HL-60 (cell line): ENCODE measurements around the gene ATP6AP1.

ENCODE experiments used
- DNase-seq, 2 experiments: peaks; one replicate each; pipeline ENCODE4 v3.0.0-alpha.2; 2010 to 2020; ENCODE audit warnings: low read depth in 1 of 2, low spot score in 1 of 2
- H3K27ac ChIP-seq: fragments of 250-450 bp; sonication (Bioruptor Pico); replicated peaks from 2 replicates; pipeline ENCODE4 v1.5.1; 2020; ENCODE audit warnings: mild to moderate bottlenecking, moderate library complexity
- H3K27me3 ChIP-seq: fragments of 250-450 bp; sonication (Bioruptor Pico); 2 replicates; pipeline ENCODE4 v1.5.1; 2021; ENCODE audit warnings: mild to moderate bottlenecking, moderate library complexity; ENCODE audit not compliant: insufficient read depth, poor library complexity, severe bottlenecking
- H3K4me3 ChIP-seq: replicated peaks from 2 replicates; pipeline ENCODE4 v1.5.1; 2011; ENCODE audit warnings: mild to moderate bottlenecking, control low read depth, low read length; ENCODE audit not compliant: insufficient read depth
- GABPA ChIP-seq: IDR thresholded peaks from 2 replicates; pipeline ENCODE4 v1.6.1; 2012; ENCODE audit warnings: low read depth
- POLR2AphosphoS5 ChIP-seq: IDR thresholded peaks from 2 replicates; pipeline ENCODE4 v1.6.1; 2012; ENCODE audit warnings: low read depth
- SPI1 ChIP-seq: IDR thresholded peaks from 2 replicates; pipeline ENCODE4 v1.6.1; 2012; ENCODE audit warnings: low read depth, mild to moderate bottlenecking, borderline replicate concordance
- TF ChIP-seq, protein P1 (sequence below): IDR thresholded peaks from one replicate; pipeline ENCODE4 v1.5.1; 2011; ENCODE audit warnings: low read length, control low read depth, inconsistent platforms; ENCODE audit not compliant: insufficient read depth
- TF ChIP-seq, protein P2 (sequence below): IDR thresholded peaks from 2 replicates; pipeline ENCODE4 v1.6.1; 2012; ENCODE audit warnings: low read depth; ENCODE audit not compliant: insufficient replicate concordance

The ATP6AP1 gene

GRCh38 chrX:154449618-154450017 is 21.1 kb downstream of the ATP6AP1 start:
- TF ChIP-seq SPI1 (no peak), POLR2AphosphoS5 (no peak), GABPA (no peak)
- TF ChIP-seq, protein P1, sequence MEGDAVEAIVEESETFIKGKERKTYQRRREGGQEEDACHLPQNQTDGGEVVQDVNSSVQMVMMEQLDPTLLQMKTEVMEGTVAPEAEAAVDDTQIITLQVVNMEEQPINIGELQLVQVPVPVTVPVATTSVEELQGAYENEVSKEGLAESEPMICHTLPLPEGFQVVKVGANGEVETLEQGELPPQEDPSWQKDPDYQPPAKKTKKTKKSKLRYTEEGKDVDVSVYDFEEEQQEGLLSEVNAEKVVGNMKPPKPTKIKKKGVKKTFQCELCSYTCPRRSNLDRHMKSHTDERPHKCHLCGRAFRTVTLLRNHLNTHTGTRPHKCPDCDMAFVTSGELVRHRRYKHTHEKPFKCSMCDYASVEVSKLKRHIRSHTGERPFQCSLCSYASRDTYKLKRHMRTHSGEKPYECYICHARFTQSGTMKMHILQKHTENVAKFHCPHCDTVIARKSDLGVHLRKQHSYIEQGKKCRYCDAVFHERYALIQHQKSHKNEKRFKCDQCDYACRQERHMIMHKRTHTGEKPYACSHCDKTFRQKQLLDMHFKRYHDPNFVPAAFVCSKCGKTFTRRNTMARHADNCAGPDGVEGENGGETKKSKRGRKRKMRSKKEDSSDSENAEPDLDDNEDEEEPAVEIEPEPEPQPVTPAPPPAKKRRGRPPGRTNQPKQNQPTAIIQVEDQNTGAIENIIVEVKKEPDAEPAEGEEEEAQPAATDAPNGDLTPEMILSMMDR: no peak
- TF ChIP-seq, protein P2, sequence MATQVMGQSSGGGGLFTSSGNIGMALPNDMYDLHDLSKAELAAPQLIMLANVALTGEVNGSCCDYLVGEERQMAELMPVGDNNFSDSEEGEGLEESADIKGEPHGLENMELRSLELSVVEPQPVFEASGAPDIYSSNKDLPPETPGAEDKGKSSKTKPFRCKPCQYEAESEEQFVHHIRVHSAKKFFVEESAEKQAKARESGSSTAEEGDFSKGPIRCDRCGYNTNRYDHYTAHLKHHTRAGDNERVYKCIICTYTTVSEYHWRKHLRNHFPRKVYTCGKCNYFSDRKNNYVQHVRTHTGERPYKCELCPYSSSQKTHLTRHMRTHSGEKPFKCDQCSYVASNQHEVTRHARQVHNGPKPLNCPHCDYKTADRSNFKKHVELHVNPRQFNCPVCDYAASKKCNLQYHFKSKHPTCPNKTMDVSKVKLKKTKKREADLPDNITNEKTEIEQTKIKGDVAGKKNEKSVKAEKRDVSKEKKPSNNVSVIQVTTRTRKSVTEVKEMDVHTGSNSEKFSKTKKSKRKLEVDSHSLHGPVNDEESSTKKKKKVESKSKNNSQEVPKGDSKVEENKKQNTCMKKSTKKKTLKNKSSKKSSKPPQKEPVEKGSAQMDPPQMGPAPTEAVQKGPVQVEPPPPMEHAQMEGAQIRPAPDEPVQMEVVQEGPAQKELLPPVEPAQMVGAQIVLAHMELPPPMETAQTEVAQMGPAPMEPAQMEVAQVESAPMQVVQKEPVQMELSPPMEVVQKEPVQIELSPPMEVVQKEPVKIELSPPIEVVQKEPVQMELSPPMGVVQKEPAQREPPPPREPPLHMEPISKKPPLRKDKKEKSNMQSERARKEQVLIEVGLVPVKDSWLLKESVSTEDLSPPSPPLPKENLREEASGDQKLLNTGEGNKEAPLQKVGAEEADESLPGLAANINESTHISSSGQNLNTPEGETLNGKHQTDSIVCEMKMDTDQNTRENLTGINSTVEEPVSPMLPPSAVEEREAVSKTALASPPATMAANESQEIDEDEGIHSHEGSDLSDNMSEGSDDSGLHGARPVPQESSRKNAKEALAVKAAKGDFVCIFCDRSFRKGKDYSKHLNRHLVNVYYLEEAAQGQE: no peak
- DNase-seq: no peak
- Histone ChIP-seq H3K27me3 (no peaks in the 10 kb centered on the region), H3K4me3 (no peak overlapping the region), H3K27ac (no peak overlapping the region)

- H3K27me3 ChIP-seq: no peaks in the 10 kb centered on the region
- no peak for DNase-seq
- H3K27ac ChIP-seq: no peak overlapping the region
- TF ChIP-seq SPI1 (no peak), GABPA (no peak), POLR2AphosphoS5 (no peak)
- TF ChIP-seq, protein P1: no peak
- TF ChIP-seq, protein P2: no peak
- H3K4me3 ChIP-seq: no peak overlapping the region
Observed at GRCh38 chrX:154450312-154450711, 21.8 kb downstream of the ATP6AP1 start.

DNA sequence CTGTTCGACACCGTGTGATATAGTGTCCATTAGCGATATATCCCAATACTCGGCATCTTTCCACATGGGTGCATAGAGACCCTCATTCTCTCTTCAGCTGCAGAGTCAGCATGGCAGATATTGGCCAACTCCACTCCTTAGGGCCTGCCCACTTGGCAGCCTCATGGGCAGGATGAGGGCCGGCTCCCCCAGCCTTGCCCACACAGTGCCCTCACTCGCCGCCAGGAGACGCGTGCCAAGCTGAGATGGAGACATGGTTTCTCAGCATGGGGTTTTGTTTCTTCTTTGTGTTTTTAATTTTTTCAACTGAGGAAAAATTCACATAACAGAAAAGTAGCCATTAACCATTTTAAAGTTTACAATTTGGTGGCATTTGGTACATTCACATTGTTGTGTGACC is 24.3 kb downstream of the ATP6AP1 start:
- no peak for DNase-seq
- TF ChIP-seq GABPA (no peak), SPI1 (no peak), POLR2AphosphoS5 (no peak)
- TF ChIP-seq, protein P2: no peak
- TF ChIP-seq, protein P1: no peak
- Histone ChIP-seq H3K4me3 (no peak overlapping the region), H3K27ac (no peak overlapping the region), H3K27me3 (no peaks in the 10 kb centered on the region)
